Body of pancreas (tissue), 4 donors: ENCODE results near the gene ADH4. TPM values are rescaled to one million over a fixed set of nuclear protein-coding genes. Genes with fewer than 3 reads are reported as not detected.
A peak's percentile ranks its signal among the peaks of the same experiment; 100 is the strongest.

Experiments used
- ATAC-seq: fragments of 150-250 bp; one replicate; pipeline ENCODE4 v1.9.1; 2016
- DNase-seq, 4 donors: peaks; one replicate each; pipeline ENCODE4 v3.0.0-alpha.2; 2019
- H3K27ac ChIP-seq, 4 donors: fragments of 200-600 bp; sonication (generic); 1 replicate in 3 of 4; 2 replicates in 1 of 4; pipeline versions ENCODE4 v1.5.1 to v1.6.1; 2016 to 2019; ENCODE audit warnings: mild to moderate bottlenecking in 1 of 4, mixed read lengths in 1 of 4, moderate library complexity in 1 of 4
- H3K27me3 ChIP-seq, 2 donors: fragments of 200-600 bp; sonication (generic); one replicate each; pipeline ENCODE4 v1.6.0; 2016; ENCODE audit warnings: mild to moderate bottlenecking in 1 of 2
- H3K36me3 ChIP-seq, 2 donors: fragments of 200-600 bp; sonication (generic); replicated peaks in 1 of 2; 2 replicates each; pipeline ENCODE4 v1.5.1; 2016; ENCODE audit warnings: low read depth in 2 of 2; ENCODE audit not compliant: insufficient read depth in 1 of 2
- H3K4me1 ChIP-seq: fragments of 200-600 bp; sonication (generic); one replicate; pipeline ENCODE4 v1.6.0; 2016
- H3K4me3 ChIP-seq, 2 donors: fragments of 200-600 bp; sonication (generic); 1 replicate in 1 of 2; 2 replicates in 1 of 2; pipeline ENCODE4 v1.5.1; 2016 to 2019
- H3K9me3 ChIP-seq, 3 donors: fragments of 200-600 bp; sonication (generic); 1 replicate in 2 of 3; 2 replicates in 1 of 3; pipeline ENCODE4 v1.5.1; 2016
- POLR2A ChIP-seq, 3 donors: fragments of 450-650 bp; IDR thresholded peaks; one replicate each; pipeline ENCODE4 v1.6.1; 2016; ENCODE audit warnings: antibody characterized with exemption in 3 of 3, mild to moderate bottlenecking in 2 of 3
- WGBS, 2 donors: methylation state at CpG; one replicate each; pipeline ENCODE4 v1.1.5; 2017; 5-methylcytosine and 5-hydroxymethylcytosine counted together
- intact Hi-C: fragments of 100-400 bp; cut with DNase I; formaldehyde crosslinking; loops from one replicate; pipeline ENCODE4 v1.15.1; 2023
- total RNA-seq, 2 donors: library from RNA; depleted of rRNA; stranded (reverse); fragments of >200 nt; gene quantifications; one replicate each; pipeline ENCODE4 v1.1.0, GENCODE V29; 2016
- TF ChIP-seq, protein P1 (sequence below), 7 experiments: fragments of 450-650 bp in 4 of 7; fragments of 200-600 bp in 3 of 7; sonication (generic) in 3 of 7; IDR thresholded peaks; one replicate each; pipeline ENCODE4 v1.5.1; 2016 to 2019; ENCODE audit warnings: antibody characterized with exemption in 7 of 7

Gene ADH4
- total RNA-seq, 2 donors from 2014 or later, result not detected

DNA sequence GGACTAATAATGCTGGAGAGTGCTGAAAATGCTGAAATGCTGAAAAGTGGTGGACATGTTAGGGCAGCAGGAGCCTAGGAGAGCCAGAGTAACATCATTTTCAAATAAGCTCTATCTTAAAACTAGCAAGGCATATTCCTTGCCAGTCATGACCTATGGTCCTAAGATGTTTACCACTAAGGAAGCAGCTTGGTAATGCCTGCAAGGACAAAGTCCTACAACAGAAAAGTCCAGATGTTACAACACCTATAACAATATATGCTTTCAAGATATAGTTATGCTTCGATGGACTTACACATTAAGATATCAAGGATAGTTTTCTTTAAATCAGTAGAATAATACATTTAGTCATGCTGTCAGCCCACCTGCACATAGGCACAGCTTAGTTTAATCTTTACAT is 4.5 kb upstream of the ADH4 start:
- Histone ChIP-seq H3K4me3 (no peak overlapping the region), H3K27ac (no peak overlapping the region), H3K9me3 (no peaks in the 10 kb centered on the region), H3K27me3 (no peaks in the 10 kb centered on the region), H3K4me1 (peaks cover 25% of the 10 kb centered on the region), H3K36me3 (no peaks in the 10 kb centered on the region)
- 55 to 67% methylated on average over 1 of the region's 1 CpG for WGBS, 2 donors
- TF ChIP-seq POLR2A (IDR thresholded peaks at IDR 0.05), result no peak
- TF ChIP-seq, protein P1, sequence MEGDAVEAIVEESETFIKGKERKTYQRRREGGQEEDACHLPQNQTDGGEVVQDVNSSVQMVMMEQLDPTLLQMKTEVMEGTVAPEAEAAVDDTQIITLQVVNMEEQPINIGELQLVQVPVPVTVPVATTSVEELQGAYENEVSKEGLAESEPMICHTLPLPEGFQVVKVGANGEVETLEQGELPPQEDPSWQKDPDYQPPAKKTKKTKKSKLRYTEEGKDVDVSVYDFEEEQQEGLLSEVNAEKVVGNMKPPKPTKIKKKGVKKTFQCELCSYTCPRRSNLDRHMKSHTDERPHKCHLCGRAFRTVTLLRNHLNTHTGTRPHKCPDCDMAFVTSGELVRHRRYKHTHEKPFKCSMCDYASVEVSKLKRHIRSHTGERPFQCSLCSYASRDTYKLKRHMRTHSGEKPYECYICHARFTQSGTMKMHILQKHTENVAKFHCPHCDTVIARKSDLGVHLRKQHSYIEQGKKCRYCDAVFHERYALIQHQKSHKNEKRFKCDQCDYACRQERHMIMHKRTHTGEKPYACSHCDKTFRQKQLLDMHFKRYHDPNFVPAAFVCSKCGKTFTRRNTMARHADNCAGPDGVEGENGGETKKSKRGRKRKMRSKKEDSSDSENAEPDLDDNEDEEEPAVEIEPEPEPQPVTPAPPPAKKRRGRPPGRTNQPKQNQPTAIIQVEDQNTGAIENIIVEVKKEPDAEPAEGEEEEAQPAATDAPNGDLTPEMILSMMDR (IDR thresholded peaks at IDR 0.05), result no peak
- no peak for DNase-seq
- ATAC-seq, result peak; percentile 25
- intact Hi-C loops, result no loop called here

DNA sequence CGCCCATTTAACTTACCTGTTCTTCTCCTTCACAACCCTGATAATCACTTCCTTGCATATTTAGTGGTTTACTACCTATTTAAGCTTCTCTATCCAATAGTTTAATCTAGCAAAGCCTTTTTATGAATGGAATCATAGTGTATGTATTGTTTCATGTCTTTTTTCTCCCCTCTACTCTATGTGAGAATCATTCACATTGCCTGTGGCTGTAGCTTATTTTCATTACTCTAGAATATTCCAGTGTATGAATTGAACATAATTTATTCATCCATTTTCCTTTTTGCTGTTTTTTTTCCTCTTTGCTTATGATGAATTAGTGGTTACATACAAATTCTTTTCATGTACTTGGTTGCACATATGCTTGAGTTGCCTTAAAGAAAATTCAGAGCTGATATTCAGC is 490 bp upstream of the ADH4 start:
- H3K4me3 ChIP-seq, result no peak overlapping the region
- WGBS, 2 donors, result 93 to 95% methylated on average over 1 of the region's 1 CpG
- DNase-seq, result no peak
- peaks cover 12% of the 10 kb centered on the region for H3K4me1 ChIP-seq
- H3K9me3 ChIP-seq, result no peaks in the 10 kb centered on the region
- no peak for TF ChIP-seq POLR2A (IDR thresholded peaks at IDR 0.05)
- TF ChIP-seq, protein P1 (IDR thresholded peaks at IDR 0.05), result no peak
- H3K27me3 ChIP-seq, result no peaks in the 10 kb centered on the region
- H3K27ac ChIP-seq, result no peak overlapping the region
- ATAC-seq, result no peak
- intact Hi-C loops, result no loop called here
- H3K36me3 ChIP-seq, result no peaks in the 10 kb centered on the region

DNA sequence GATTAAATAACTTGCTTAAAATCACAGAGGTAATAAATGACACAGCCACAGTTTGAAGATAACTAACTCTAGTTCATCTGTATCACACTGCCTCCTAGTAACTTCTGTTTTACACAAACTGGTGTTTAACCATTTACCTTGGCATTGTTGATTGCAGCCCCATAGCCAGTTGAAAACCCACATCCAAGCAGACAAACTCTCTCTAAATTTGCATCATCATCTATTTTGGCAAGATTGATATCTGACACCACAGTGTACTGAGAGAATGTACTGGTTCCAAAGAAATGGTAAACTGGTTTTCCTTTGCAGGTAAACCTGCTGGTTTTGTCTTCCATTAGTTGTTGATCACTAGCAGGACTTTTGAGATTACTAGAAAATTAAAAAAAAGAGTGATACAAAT is 7.8 kb downstream of the ADH4 start:
- Histone ChIP-seq H3K27ac (no peak overlapping the region), H3K4me1 (no peaks in the 10 kb centered on the region), H3K27me3 (no peaks in the 10 kb centered on the region), H3K4me3 (no peak overlapping the region), H3K9me3 (no peaks in the 10 kb centered on the region), H3K36me3 (no peaks in the 10 kb centered on the region)
- no peak for ATAC-seq
- intact Hi-C loops, result no loop called here
- DNase-seq, result no peak
- no peak for TF ChIP-seq POLR2A (IDR thresholded peaks at IDR 0.05)
- TF ChIP-seq, protein P1 (IDR thresholded peaks at IDR 0.05), result no peak

DNA sequence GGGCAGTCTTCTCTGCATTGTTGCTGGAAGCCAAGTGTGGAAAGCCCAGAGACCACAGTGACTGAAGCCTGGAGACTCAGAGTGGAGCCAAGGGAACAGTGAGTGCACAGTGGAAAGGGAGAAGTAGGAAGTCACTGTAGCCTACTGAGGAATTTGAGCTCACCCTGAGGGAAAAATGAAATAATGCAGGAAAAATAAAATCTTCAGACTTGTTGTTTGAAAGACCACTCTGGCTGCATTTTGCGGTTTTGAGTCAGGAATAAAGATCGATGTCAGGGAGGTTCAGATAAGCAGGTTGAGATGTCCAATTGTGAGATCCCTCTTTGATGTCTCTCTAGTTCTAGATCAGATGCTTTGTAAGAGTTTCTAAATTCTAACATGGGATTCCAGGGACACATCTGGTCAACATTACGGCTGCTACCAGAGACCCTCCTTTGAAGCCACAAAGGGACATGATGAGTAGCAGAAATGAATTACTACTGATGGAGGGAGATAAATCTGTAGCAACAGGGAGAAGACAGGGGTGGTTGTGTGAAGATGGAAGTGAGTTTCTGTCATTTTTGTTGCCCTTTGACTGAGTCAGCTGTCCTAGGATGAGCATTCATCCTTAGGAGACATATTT is 8.4 kb downstream of the ADH4 start:
- WGBS, 2 donors, result 62 to 76% methylated on average over 3 of the region's 3 CpGs
- Histone ChIP-seq H3K4me3 (no peak overlapping the region), H3K9me3 (no peaks in the 10 kb centered on the region), H3K36me3 (no peaks in the 10 kb centered on the region), H3K27me3 (no peaks in the 10 kb centered on the region), H3K4me1 (no peaks in the 10 kb centered on the region), H3K27ac (no peak overlapping the region)
- no peak for DNase-seq
- intact Hi-C loops, result no loop called here
- TF ChIP-seq POLR2A (IDR thresholded peaks at IDR 0.05), result no peak
- ATAC-seq, result no peak

DNA sequence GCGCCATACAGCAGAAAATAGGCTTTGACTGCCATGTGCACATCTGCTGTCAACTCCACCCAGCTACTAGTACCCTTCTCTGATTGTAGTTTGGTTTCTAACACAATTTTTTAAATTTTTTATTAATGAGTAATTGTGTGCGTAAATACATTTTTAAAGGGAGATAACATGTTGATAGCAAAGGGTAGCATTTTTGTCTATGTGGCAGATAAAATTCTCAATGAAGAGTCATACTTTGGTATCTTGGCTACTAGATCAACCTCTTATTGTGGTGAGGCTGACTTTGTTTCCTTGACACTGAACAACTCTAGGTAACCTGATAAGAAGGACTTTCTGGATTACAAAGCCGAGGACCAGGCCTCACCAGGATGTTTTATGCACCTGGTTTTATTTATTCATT is 9.5 kb downstream of the ADH4 start:
- no peaks in the 10 kb centered on the region for H3K4me1 ChIP-seq
- no peaks in the 10 kb centered on the region for H3K27me3 ChIP-seq
- TF ChIP-seq POLR2A (IDR thresholded peaks at IDR 0.05), result no peak
- TF ChIP-seq, protein P1 (IDR thresholded peaks at IDR 0.05), result no peak
- intact Hi-C loops, result no loop called here
- H3K36me3 ChIP-seq, result no peaks in the 10 kb centered on the region
- 78 to 84% methylated on average over 3 of the region's 3 CpGs for WGBS, 2 donors
- DNase-seq, result no peak
- H3K4me3 ChIP-seq, result no peak overlapping the region
- no peak for ATAC-seq
- no peak overlapping the region for H3K27ac ChIP-seq
- no peaks in the 10 kb centered on the region for H3K9me3 ChIP-seq
